IMR-90 (cell line): ENCODE data around the gene SNED1. TPM values are rescaled to one million over a fixed set of nuclear protein-coding genes. Genes with fewer than 3 reads are reported as not detected.

Experiments used
- ATAC-seq: fragments of 200-7000 bp; cut with Tn5 transposase; 2 replicates; pipeline ENCODE4 v1.9.1; 2020; ENCODE audit warnings: low read depth, mild to moderate bottlenecking, moderate library complexity
- BruUV-seq: library from RNA; stranded (reverse); fragments of 400-500 nt; replicated peaks from 2 replicates; lab custom pipeline; 2021; lab: Mats Ljungman, UMichigan
- CTCF ChIA-PET: fragments of 300-600 bp; formaldehyde crosslinking; extraction: SDS; loops from one replicate; lab custom pipeline; 2021; ENCODE audit warnings: antibody characterized with exemption; lab: Yijun Ruan, JAX
- POLR2A ChIA-PET: fragments of 300-600 bp; sonication (Branson Sonifier 250); formaldehyde crosslinking; loops from one replicate; lab custom pipeline; 2022; ENCODE audit warnings: antibody characterized with exemption; ENCODE audit not compliant: unreplicated experiment; lab: Charles Lee
- DNase-seq: peaks from one replicate; pipeline ENCODE4 v3.0.0; 2013
- H2AFZ ChIP-seq: replicated peaks from 2 replicates; pipeline ENCODE3; 2013; ENCODE audit warnings: low read length, mild to moderate bottlenecking; ENCODE audit not compliant: poor library complexity
- H2AK5ac ChIP-seq: 2 replicates; pipeline ENCODE4 v1.6.1; 2013; ENCODE audit warnings: low read depth, low read length, inconsistent platforms
- H2AK9ac ChIP-seq: replicated peaks from 2 replicates; pipeline ENCODE3; 2013; ENCODE audit warnings: mild to moderate bottlenecking, low read depth, low read length, moderate library complexity; ENCODE audit not compliant: poor library complexity
- H2BK120ac ChIP-seq: 2 replicates; pipeline ENCODE4 v1.6.1; 2013; ENCODE audit warnings: low read depth, low read length, inconsistent platforms
- H2BK15ac ChIP-seq: 3 replicates; pipeline ENCODE4 v1.6.1; 2013; ENCODE audit warnings: low read depth, low read length, inconsistent platforms
- H2BK20ac ChIP-seq: 2 replicates; pipeline ENCODE4 v1.6.1; 2013; ENCODE audit warnings: low read depth, mild to moderate bottlenecking, inconsistent platforms, low read length, moderate library complexity
- H2BK5ac ChIP-seq: 2 replicates; pipeline ENCODE4 v1.6.1; 2013; ENCODE audit warnings: mild to moderate bottlenecking, low read depth, low read length, inconsistent platforms; ENCODE audit not compliant: poor library complexity, severe bottlenecking
- H3K14ac ChIP-seq: replicated peaks from 2 replicates; pipeline ENCODE4 v1.6.1; 2013; ENCODE audit warnings: low read depth, low read length, inconsistent platforms
- H3K18ac ChIP-seq: 2 replicates; pipeline ENCODE4 v1.6.1; 2013; ENCODE audit warnings: low read depth, low read length, control low read depth
- H3K23ac ChIP-seq: 2 replicates; pipeline ENCODE4 v1.6.1; 2013; ENCODE audit warnings: low read depth, low read length, inconsistent platforms
- H3K27ac ChIP-seq: 2 replicates; pipeline ENCODE4 v1.5.1; 2013; ENCODE audit warnings: mild to moderate bottlenecking, control low read depth, low read length; ENCODE audit not compliant: insufficient read depth
- H3K27me3 ChIP-seq: 2 replicates; pipeline ENCODE4 v1.6.1; 2013; ENCODE audit warnings: low read length; ENCODE audit not compliant: control insufficient read depth, insufficient read depth
- H3K36me3 ChIP-seq: 2 replicates; pipeline ENCODE4 v1.6.1; 2013; ENCODE audit warnings: low read length, mixed read lengths; ENCODE audit not compliant: control insufficient read depth, insufficient read depth
- H3K4ac ChIP-seq: 2 replicates; pipeline ENCODE4 v1.6.1; 2013; ENCODE audit warnings: low read depth, low read length, inconsistent platforms
- H3K4me1 ChIP-seq: 2 replicates; pipeline ENCODE4 v1.6.1; 2013; ENCODE audit warnings: low read length, mixed read lengths; ENCODE audit not compliant: control insufficient read depth, insufficient read depth
- H3K4me2 ChIP-seq: 2 replicates; pipeline ENCODE4 v1.6.1; 2013; ENCODE audit warnings: low read depth, mild to moderate bottlenecking, control low read depth, low read length, moderate library complexity
- H3K4me3 ChIP-seq: 2 replicates; pipeline ENCODE4 v1.5.1; 2013; ENCODE audit warnings: low read depth, mild to moderate bottlenecking, control low read depth, low read length, moderate library complexity; ENCODE audit not compliant: insufficient read depth
- H3K56ac ChIP-seq: 2 replicates; pipeline ENCODE4 v1.6.1; 2013; ENCODE audit warnings: low read length, inconsistent platforms; ENCODE audit not compliant: insufficient read depth; ENCODE audit errors: extremely low read depth
- H3K79me1 ChIP-seq, 2 experiments: 2 replicates each; pipeline ENCODE4 v1.6.1; 2013; ENCODE audit warnings: low read length in 2 of 2, inconsistent platforms in 1 of 2, low read depth in 1 of 2
- H3K9ac ChIP-seq: 2 replicates; pipeline ENCODE4 v1.6.1; 2013; ENCODE audit warnings: low read depth, low read length, control low read depth
- H3K9me1 ChIP-seq: 2 replicates; pipeline ENCODE4 v1.6.1; 2013; ENCODE audit warnings: low read length, inconsistent platforms; ENCODE audit not compliant: insufficient read depth
- H3K9me3 ChIP-seq: 2 replicates; pipeline ENCODE4 v1.6.1; 2013; ENCODE audit warnings: low read length; ENCODE audit not compliant: control insufficient read depth, insufficient read depth
- H4K20me1 ChIP-seq: 2 replicates; pipeline ENCODE4 v1.6.1; 2013; ENCODE audit warnings: low read length, inconsistent platforms; ENCODE audit not compliant: insufficient read depth
- H4K5ac ChIP-seq: 2 replicates; pipeline ENCODE4 v1.6.1; 2013; ENCODE audit warnings: mild to moderate bottlenecking, low read depth, low read length, control low read depth
- H4K8ac ChIP-seq, 2 experiments: 2 replicates each; pipeline ENCODE4 v1.6.1; 2013; ENCODE audit warnings: low read depth in 2 of 2, low read length in 2 of 2, control low read depth in 1 of 2, inconsistent platforms in 1 of 2
- H4K91ac ChIP-seq: 2 replicates; pipeline ENCODE4 v1.6.1; 2013; ENCODE audit warnings: low read depth, low read length, inconsistent platforms; ENCODE audit not compliant: insufficient read depth
- BHLHE40 ChIP-seq: fragments of 150-350 bp; IDR thresholded peaks from 2 replicates; pipeline ENCODE4 v1.6.1; 2016; ENCODE audit warnings: mild to moderate bottlenecking, low read depth, low read length
- CHD1 ChIP-seq: IDR thresholded peaks from 2 replicates; pipeline ENCODE4 v1.6.1; 2012; ENCODE audit warnings: low read depth, low read length, improper control_type of control experiment
- FOS ChIP-seq: fragments of 150-350 bp; IDR thresholded peaks from 2 replicates; pipeline ENCODE4 v1.6.1; 2016; ENCODE audit warnings: low read depth, low read length
- MXI1 ChIP-seq: IDR thresholded peaks from 2 replicates; pipeline ENCODE4 v1.6.1; 2012; ENCODE audit warnings: low read depth, mild to moderate bottlenecking, low read length, moderate library complexity, borderline replicate concordance
- RCOR1 ChIP-seq: IDR thresholded peaks from 2 replicates; pipeline ENCODE4 v1.6.1; 2012; ENCODE audit warnings: mild to moderate bottlenecking, low read length, improper control_type of control experiment; ENCODE audit not compliant: insufficient replicate concordance
- RFX5 ChIP-seq: IDR thresholded peaks from 2 replicates; pipeline ENCODE4 v1.8.0; 2012; ENCODE audit warnings: low read depth, mild to moderate bottlenecking, low read length, moderate library complexity
- SMC3 ChIP-seq: fragments of 150-350 bp; IDR thresholded peaks from 2 replicates; pipeline ENCODE4 v1.6.1; 2016; ENCODE audit warnings: low read depth, mild to moderate bottlenecking, antibody characterized with exemption, low read length, moderate library complexity
- WGBS, 2 experiments: methylation state at CpG; one replicate each; pipeline versions ENCODE4 v1.1.5 to v1.1.7; 2013; ENCODE audit warnings: missing lambda C conversion rate in 2 of 2; ENCODE audit not compliant: insufficient read length in 1 of 2; ENCODE audit errors: extremely low coverage in 2 of 2; 5-methylcytosine and 5-hydroxymethylcytosine counted together
- dilution Hi-C: fragments of 300-500 bp; cut with HindIII; formaldehyde crosslinking; loops from one replicate; pipeline ENCODE4 v1.14.3; 2018; ENCODE audit warnings: low sequenced_read_pairs; ENCODE audit not compliant: unreplicated experiment
- in situ Hi-C: fragments of 300-500 bp; cut with MboI; formaldehyde crosslinking; loops from 3 replicates; pipeline ENCODE4 v1.14.3; 2019; ENCODE audit warnings: low sequenced_read_pairs, inconsistent platforms, mixed read lengths
- intact Hi-C: fragments of 100-400 bp; cut with micrococcal nuclease; formaldehyde crosslinking; loops from 2 replicates; pipeline ENCODE4 v1.10.0; 2022
- polyA plus RNA-seq, 3 experiments: library from polyadenylated mRNA; depleted of rRNA; stranded (reverse); fragments of >200 nt; gene quantifications; 2 replicates each; pipeline ENCODE4 v1.2.3, GENCODE V29; 2012; ENCODE audit warnings: low replicate concordance in 1 of 3
- total RNA-seq: library from RNA; depleted of rRNA; stranded (reverse); fragments of >200 nt; gene quantifications from 2 replicates; pipeline ENCODE4 v1.2.3, GENCODE V29; 2012
- TF ChIP-seq, protein P1 (sequence below): conservative IDR thresholded peaks from 2 replicates; pipeline ENCODE4 v1.5.1; 2012; ENCODE audit warnings: mild to moderate bottlenecking, low read depth, low read length, improper control_type of control experiment
- TF ChIP-seq, protein P2 (sequence below): fragments of 150-350 bp; IDR thresholded peaks from 2 replicates; pipeline ENCODE4 v1.6.1; 2017; ENCODE audit warnings: mild to moderate bottlenecking, antibody characterized with exemption, low read length, low read depth

SNED1 gene
- total and polyA plus RNA-seq, 2 of the 4 experiments (the other 2 are of a cell fraction): 1.1 to 3.4 TPM

DNA sequence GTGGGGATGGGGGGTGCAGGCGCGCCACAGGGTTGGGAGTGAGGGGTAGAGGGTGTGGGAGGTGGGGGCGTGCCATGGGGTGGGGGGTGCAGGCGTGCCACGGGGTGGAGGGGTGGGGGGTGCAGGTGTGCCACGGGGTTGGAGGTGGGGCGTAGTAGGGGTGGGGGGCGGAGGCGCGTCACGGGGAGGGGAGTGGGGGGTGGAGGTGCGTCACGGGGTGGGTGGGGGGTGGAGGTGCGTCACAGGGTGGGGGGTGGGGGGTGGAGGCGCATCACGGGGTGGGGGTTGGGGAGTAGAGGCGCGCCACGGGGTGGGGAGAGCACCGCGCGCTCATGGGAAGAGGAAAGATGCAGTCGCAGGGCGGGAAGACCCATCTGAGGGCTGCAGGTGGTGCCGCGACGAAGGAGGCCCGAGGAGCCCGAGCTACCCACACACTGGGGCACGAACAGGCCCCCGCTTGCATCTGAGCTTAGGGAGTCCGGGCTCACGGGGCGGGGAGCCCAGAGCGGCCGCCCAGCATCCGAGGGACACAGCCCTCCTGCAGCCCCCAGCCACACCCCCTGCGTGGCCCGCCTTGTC, 37.5 kb downstream of the SNED1 start:
- no peak overlapping the region for H2AK9ac ChIP-seq
- DNase-seq: no peak
- ChIA-PET CTCF (no interaction called here), POLR2A (no interaction called here)
- no peak overlapping the region for H2BK20ac ChIP-seq
- no peaks in the 10 kb centered on the region for H3K79me1 ChIP-seq
- no peak for TF ChIP-seq BHLHE40
- TF ChIP-seq SMC3: no peak
- no peak for TF ChIP-seq CHD1
- TF ChIP-seq RCOR1: no peak
- no peak for TF ChIP-seq FOS
- no peak for TF ChIP-seq MXI1
- TF ChIP-seq RFX5: no peak
- TF ChIP-seq, protein P1, sequence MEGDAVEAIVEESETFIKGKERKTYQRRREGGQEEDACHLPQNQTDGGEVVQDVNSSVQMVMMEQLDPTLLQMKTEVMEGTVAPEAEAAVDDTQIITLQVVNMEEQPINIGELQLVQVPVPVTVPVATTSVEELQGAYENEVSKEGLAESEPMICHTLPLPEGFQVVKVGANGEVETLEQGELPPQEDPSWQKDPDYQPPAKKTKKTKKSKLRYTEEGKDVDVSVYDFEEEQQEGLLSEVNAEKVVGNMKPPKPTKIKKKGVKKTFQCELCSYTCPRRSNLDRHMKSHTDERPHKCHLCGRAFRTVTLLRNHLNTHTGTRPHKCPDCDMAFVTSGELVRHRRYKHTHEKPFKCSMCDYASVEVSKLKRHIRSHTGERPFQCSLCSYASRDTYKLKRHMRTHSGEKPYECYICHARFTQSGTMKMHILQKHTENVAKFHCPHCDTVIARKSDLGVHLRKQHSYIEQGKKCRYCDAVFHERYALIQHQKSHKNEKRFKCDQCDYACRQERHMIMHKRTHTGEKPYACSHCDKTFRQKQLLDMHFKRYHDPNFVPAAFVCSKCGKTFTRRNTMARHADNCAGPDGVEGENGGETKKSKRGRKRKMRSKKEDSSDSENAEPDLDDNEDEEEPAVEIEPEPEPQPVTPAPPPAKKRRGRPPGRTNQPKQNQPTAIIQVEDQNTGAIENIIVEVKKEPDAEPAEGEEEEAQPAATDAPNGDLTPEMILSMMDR: no peak
- TF ChIP-seq, protein P2, sequence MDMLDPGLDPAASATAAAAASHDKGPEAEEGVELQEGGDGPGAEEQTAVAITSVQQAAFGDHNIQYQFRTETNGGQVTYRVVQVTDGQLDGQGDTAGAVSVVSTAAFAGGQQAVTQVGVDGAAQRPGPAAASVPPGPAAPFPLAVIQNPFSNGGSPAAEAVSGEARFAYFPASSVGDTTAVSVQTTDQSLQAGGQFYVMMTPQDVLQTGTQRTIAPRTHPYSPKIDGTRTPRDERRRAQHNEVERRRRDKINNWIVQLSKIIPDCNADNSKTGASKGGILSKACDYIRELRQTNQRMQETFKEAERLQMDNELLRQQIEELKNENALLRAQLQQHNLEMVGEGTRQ: no peak
- in situ Hi-C loops (no loop called here), intact Hi-C loops (no loop called here), dilution Hi-C loops (no loop called here)
- H3K4me1 ChIP-seq: no peaks in the 10 kb centered on the region
- no peak overlapping the region for H3K9ac ChIP-seq
- no peaks in the 10 kb centered on the region for H4K20me1 ChIP-seq
- no peak overlapping the region for H3K4me3 ChIP-seq
- H2AK5ac ChIP-seq: no peak overlapping the region
- H3K9me3 ChIP-seq: no peaks in the 10 kb centered on the region
- H4K5ac ChIP-seq: no peak overlapping the region
- no peak for ATAC-seq
- H3K4me2 ChIP-seq: no peak overlapping the region
- no peak overlapping the region for H3K27ac ChIP-seq
- H4K8ac ChIP-seq: no peak overlapping the region
- no peak overlapping the region for H2BK15ac ChIP-seq
- BruUV-seq: no TSS peak
- peaks cover 16% of the 10 kb centered on the region for H3K36me3 ChIP-seq
- no peak overlapping the region for H3K4ac ChIP-seq
- no peaks in the 10 kb centered on the region for H3K27me3 ChIP-seq
- no peak overlapping the region for H3K14ac ChIP-seq
- H2AFZ ChIP-seq: no peak overlapping the region
- WGBS, 2 experiments: 68% methylated on average over 7 of the region's 39 CpGs; no CpG with 5 or more reads in 1 of the 2 experiments
- H2BK5ac ChIP-seq: no peak overlapping the region
- no peak overlapping the region for H2BK120ac ChIP-seq
- H3K56ac ChIP-seq: no peak overlapping the region
- H3K23ac ChIP-seq: no peak overlapping the region
- no peak overlapping the region for H4K91ac ChIP-seq
- no peaks in the 10 kb centered on the region for H3K9me1 ChIP-seq
- H3K18ac ChIP-seq: no peak overlapping the region
